NCI-H1048 (cell line): ENCODE data around the gene URGCP.
"Not testable (repeated sequence)": the region's sequence is repeated elsewhere in the genome, so short reads cannot be mapped to it uniquely, and the experiment has no call there.

Experiments
- DNase-seq: peaks from one replicate; lab custom pipeline; 2025; lab: John Stamatoyannopoulos, UW

The URGCP gene

GRCh38 chr7:43834463-43835251 lies 71.7 kb downstream of the URGCP start:
- DNase-seq, result no peak

GRCh38 chr7:43830917-43831316 lies 75.5 kb downstream of the URGCP start:
- not testable (repeated sequence) for DNase-seq
